H1 (cell line): ENCODE results near the gene ZC3H7B. TPM values are rescaled to one million over a fixed set of nuclear protein-coding genes. Genes with fewer than 3 reads are reported as not detected.

Experiments used
- CTCF ChIA-PET: fragments of 300-600 bp; sonication (Branson Sonifier 250); formaldehyde crosslinking; loops from one replicate; lab custom pipeline; 2021; ENCODE audit not compliant: partially characterized antibody; lab: Charles Lee
- POLR2A ChIA-PET: fragments of 300-600 bp; sonication (Branson Sonifier 250); formaldehyde crosslinking; loops from one replicate; lab custom pipeline; 2021; ENCODE audit warnings: inconsistent platforms; ENCODE audit not compliant: partially characterized antibody; lab: Charles Lee
- DNase-seq, 2 experiments: peaks; one replicate each; pipeline versions ENCODE4 v3.0.0 to v3.0.0-alpha.2; 2010 to 2022; ENCODE audit warnings: low spot score in 2 of 2, low read depth in 1 of 2, mixed read lengths in 1 of 2
- FAIRE-seq: peaks from 2 replicates; lab custom pipeline; 2011; peaks lifted over from hg19 to GRCh38; lab: Jason Lieb, UNC
- H2AFZ ChIP-seq: 2 replicates; pipeline ENCODE4 v1.8.1; 2012; ENCODE audit warnings: low read length, inconsistent platforms
- H2AK5ac ChIP-seq: 2 replicates; pipeline ENCODE4 v1.6.1; 2013; ENCODE audit warnings: low read depth, low read length
- H2BK120ac ChIP-seq: replicated peaks from 2 replicates; pipeline ENCODE3; 2013; ENCODE audit warnings: low read depth, low read length, inconsistent platforms
- H2BK12ac ChIP-seq: 2 replicates; pipeline ENCODE4 v1.6.1; 2013; ENCODE audit warnings: low read depth, low read length
- H2BK15ac ChIP-seq: 2 replicates; pipeline ENCODE4 v1.6.1; 2013; ENCODE audit warnings: low read length
- H2BK20ac ChIP-seq: 2 replicates; pipeline ENCODE4 v1.6.1; 2013; ENCODE audit warnings: low read length
- H2BK5ac ChIP-seq: 2 replicates; pipeline ENCODE4 v1.6.1; 2013; ENCODE audit warnings: low read depth, low read length
- H3K14ac ChIP-seq: 2 replicates; pipeline ENCODE4 v1.6.1; 2013; ENCODE audit warnings: inconsistent platforms; ENCODE audit not compliant: insufficient read length
- H3K18ac ChIP-seq: 2 replicates; pipeline ENCODE4 v1.6.1; 2013; ENCODE audit warnings: low read length; ENCODE audit errors: extremely low read depth
- H3K23ac ChIP-seq: 2 replicates; pipeline ENCODE4 v1.6.1; 2013; ENCODE audit warnings: inconsistent platforms; ENCODE audit not compliant: insufficient read length
- H3K23me2 ChIP-seq: 2 replicates; pipeline ENCODE4 v1.6.1; 2013; ENCODE audit warnings: low read depth, low read length
- H3K27ac ChIP-seq: 2 replicates; pipeline ENCODE4 v1.6.1; 2011; ENCODE audit warnings: low read depth, low read length, inconsistent platforms
- H3K27me3 ChIP-seq, 4 experiments: replicated peaks in 1 of 4; 1 replicate in 1 of 4; 2 replicates in 3 of 4; pipeline versions ENCODE4 v1.6.1 to v1.8.1; 2011 to 2013; ENCODE audit warnings: low read length in 3 of 4, mild to moderate bottlenecking in 3 of 4, inconsistent platforms in 2 of 4, mixed read lengths in 2 of 4, moderate library complexity in 1 of 4; ENCODE audit not compliant: control insufficient read depth in 3 of 4, insufficient read depth in 3 of 4; ENCODE audit errors: extremely low read depth in 1 of 4
- H3K36me3 ChIP-seq, 4 experiments: 2 replicates each; pipeline versions ENCODE4 v1.6.1 to v1.8.1; 2011 to 2013; ENCODE audit warnings: mild to moderate bottlenecking in 4 of 4, low read length in 3 of 4, moderate library complexity in 2 of 4, control low read depth in 1 of 4, inconsistent platforms in 1 of 4; ENCODE audit not compliant: insufficient read depth in 4 of 4, control insufficient read depth in 2 of 4
- H3K4ac ChIP-seq: replicated peaks from 2 replicates; pipeline ENCODE3; 2013; ENCODE audit warnings: low read length, low read depth, mixed read lengths, inconsistent platforms; ENCODE audit not compliant: insufficient read length
- H3K4me1 ChIP-seq, 4 experiments: replicated peaks in 1 of 4; 1 replicate in 1 of 4; 2 replicates in 3 of 4; pipeline versions ENCODE4 v1.6.1 to v1.8.1; 2011 to 2013; ENCODE audit warnings: low read length in 3 of 4, inconsistent platforms in 2 of 4, mixed read lengths in 1 of 4; ENCODE audit not compliant: insufficient read depth in 4 of 4, control insufficient read depth in 3 of 4
- H3K4me2 ChIP-seq, 2 experiments: 2 replicates each; pipeline versions ENCODE4 v1.6.1 to v1.8.1; 2011 to 2013; ENCODE audit warnings: low read depth in 2 of 2, low read length in 2 of 2, control low read depth in 1 of 2, inconsistent platforms in 1 of 2, mild to moderate bottlenecking in 1 of 2; ENCODE audit not compliant: insufficient read depth in 1 of 2
- H3K4me3 ChIP-seq, 4 experiments: fragments of 200-600, 300-600 bp in 1 of 4; sonication (generic), shearing (Covaris generic), sonication (Bioruptor Twin) in 1 of 4; 2 replicates each; pipeline versions ENCODE4 v1.5.1 to v1.8.1; 2011 to 2016; ENCODE audit warnings: low read length in 4 of 4, low read depth in 3 of 4, control low read depth in 2 of 4, inconsistent platforms in 2 of 4, mild to moderate bottlenecking in 2 of 4, mixed read lengths in 1 of 4, moderate library complexity in 1 of 4; ENCODE audit not compliant: insufficient read depth in 2 of 4; ENCODE audit errors: extremely low read depth in 1 of 4
- H3K56ac ChIP-seq: replicated peaks from 2 replicates; pipeline ENCODE3; 2013; ENCODE audit warnings: low read depth, mild to moderate bottlenecking, mixed read lengths, low read length, inconsistent platforms; ENCODE audit not compliant: insufficient read length
- H3K79me1 ChIP-seq: 2 replicates; pipeline ENCODE4 v1.6.1; 2013; ENCODE audit warnings: low read depth, low read length, control low read depth
- H3K79me2 ChIP-seq, 2 experiments: 2 replicates each; pipeline versions ENCODE4 v1.6.1 to v1.8.1; 2012 to 2013; ENCODE audit warnings: low read length in 2 of 2, mild to moderate bottlenecking in 2 of 2, inconsistent platforms in 1 of 2; ENCODE audit not compliant: insufficient read depth in 2 of 2, control insufficient read depth in 1 of 2
- H3K9ac ChIP-seq, 4 experiments: replicated peaks in 1 of 4; 1 replicate in 1 of 4; 2 replicates in 3 of 4; pipeline versions ENCODE4 v1.6.1 to v1.8.1; 2011 to 2013; ENCODE audit warnings: low read depth in 3 of 4, low read length in 3 of 4, control low read depth in 2 of 4, mild to moderate bottlenecking in 2 of 4, moderate library complexity in 2 of 4, inconsistent platforms in 1 of 4; ENCODE audit errors: extremely low read depth in 1 of 4
- H3K9me3 ChIP-seq, 2 experiments: 2 replicates each; pipeline versions ENCODE4 v1.6.1 to v1.8.1; 2012 to 2013; ENCODE audit warnings: mild to moderate bottlenecking in 2 of 2, moderate library complexity in 2 of 2, control low read depth in 1 of 2, inconsistent platforms in 1 of 2, low read depth in 1 of 2, low read length in 1 of 2, mixed read lengths in 1 of 2; ENCODE audit not compliant: insufficient read depth in 2 of 2
- H4K20me1 ChIP-seq, 2 experiments: replicated peaks in 1 of 2; 2 replicates each; pipeline versions ENCODE3 to v1.8.1; 2011 to 2013; ENCODE audit warnings: inconsistent platforms in 2 of 2, low read length in 2 of 2, mild to moderate bottlenecking in 1 of 2; ENCODE audit not compliant: insufficient read depth in 2 of 2, control insufficient read depth in 1 of 2
- H4K5ac ChIP-seq: 2 replicates; pipeline ENCODE4 v1.6.1; 2013; ENCODE audit warnings: low read length, low read depth, mixed read lengths, inconsistent platforms; ENCODE audit not compliant: insufficient read length
- H4K8ac ChIP-seq: 2 replicates; pipeline ENCODE4 v1.8.0; 2013; ENCODE audit warnings: mild to moderate bottlenecking, moderate library complexity, low read length, inconsistent platforms; ENCODE audit not compliant: insufficient read depth; ENCODE audit errors: extremely low read depth
- H4K91ac ChIP-seq: replicated peaks from 2 replicates; pipeline ENCODE3; 2013; ENCODE audit warnings: low read length, mixed read lengths, inconsistent platforms; ENCODE audit not compliant: insufficient read length
- SRF ChIP-seq: IDR thresholded peaks from 2 replicates; pipeline ENCODE4 v1.6.1; 2011; ENCODE audit warnings: mild to moderate bottlenecking, low read depth, low read length, moderate library complexity
- WGBS, 2 experiments: shearing (Covaris generic) in 1 of 2; methylation state at CpG; one replicate each; pipeline versions ENCODE4 v1.1.6 to v1.1.7; 2013 to 2015; ENCODE audit warnings: low lambda C conversion rate in 2 of 2, mixed read lengths in 2 of 2, inconsistent platforms in 1 of 2, low coverage in 1 of 2, missing lambda C conversion rate in 1 of 2; ENCODE audit not compliant: insufficient replicate concordance in 2 of 2, insufficient coverage in 1 of 2, insufficient read length in 1 of 2; ENCODE audit errors: extremely low coverage in 1 of 2, missing lambda C conversion rate in 1 of 2; 5-methylcytosine and 5-hydroxymethylcytosine counted together
- polyA plus RNA-seq, 7 experiments: library from polyadenylated mRNA; depleted of rRNA in 3 of 7; stranded (reverse) in 5 of 7; unstranded in 2 of 7; fragments of >200 nt in 5 of 7; fragments of 200-250 nt in 2 of 7; gene quantifications; 1 replicate in 5 of 7; 2 replicates in 1 of 7; 4 replicates in 1 of 7; pipeline versions ENCODE4 v1.2.1 to v1.2.3, GENCODE V29; 2011 to 2013; ENCODE audit warnings: missing spikeins in 2 of 7, mixed read lengths in 2 of 7
- total RNA-seq: library from RNA; stranded (reverse); fragmentation: NEBNext Ultra II Directional; extraction: Animal tissue kit (Norgen Biotek cat#: 25700); gene quantifications from 2 replicates; pipeline ENCODE4 v1.2.1, GENCODE V29; 2021

The ZC3H7B gene
- total and polyA plus RNA-seq, 2 of the 8 experiments (the other 6 are each of a cell fraction or from before 2014, with no cell fraction given) = 35.5 to 78.6 TPM

DNA sequence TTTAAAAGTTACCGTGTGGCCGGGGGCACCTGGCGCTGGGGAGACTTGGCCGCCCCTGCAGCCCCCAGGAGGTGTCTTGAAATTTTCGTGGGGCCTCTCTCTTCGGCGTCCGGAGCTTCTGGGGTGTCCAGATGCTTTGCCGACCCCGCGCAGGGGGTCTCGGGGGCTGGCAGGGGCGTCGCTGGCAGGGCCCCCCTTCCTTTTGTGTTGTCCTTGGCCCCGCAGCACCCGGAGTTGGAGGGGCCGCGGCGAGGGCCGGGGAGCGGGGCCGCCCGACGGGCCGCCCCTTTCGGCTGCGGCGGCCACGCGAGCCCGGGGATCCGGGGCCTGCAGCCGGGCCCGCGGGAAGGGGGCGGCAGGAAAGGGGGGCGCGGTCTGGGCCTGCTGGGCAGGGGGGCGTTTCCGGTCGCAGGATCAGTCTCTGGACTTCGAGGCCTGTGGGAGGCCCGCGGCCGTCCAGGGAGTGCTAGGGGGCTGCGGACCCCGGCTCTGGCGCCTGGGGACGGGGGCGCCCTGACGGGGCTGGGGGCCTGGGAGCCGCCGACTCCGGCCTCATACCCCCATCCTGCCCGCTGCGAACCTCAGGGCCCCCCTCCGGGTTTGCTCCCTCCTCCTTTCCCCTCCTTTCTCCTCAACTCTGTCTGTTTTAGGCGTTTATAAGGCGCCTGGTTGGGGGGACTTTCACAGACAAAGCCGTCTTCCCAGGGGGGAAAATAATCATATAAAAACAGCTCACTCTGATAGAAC, 869 bp downstream of the ZC3H7B start:
- Histone ChIP-seq H3K14ac (no peak overlapping the region), H3K9me3 (no peaks in the 10 kb centered on the region), H4K20me1 (peaks cover 1 to 5% of the 10 kb centered on the region in 2 experiments), H3K27me3 (no peaks in the 10 kb centered on the region), H3K27ac (no peak overlapping the region), H3K4me3 (peak overlapping the region; percentile 84 to 90 (median 86)), H3K18ac (peak overlapping the region; percentile 32; the same call in 1 of the 2 replicates), H2AK5ac (no peak overlapping the region), H2AFZ (no peak overlapping the region), H2BK15ac (no peak overlapping the region), H2BK120ac (no peak overlapping the region), H4K5ac (peak overlapping the region; percentile 47), H2BK5ac (no peak overlapping the region), H3K79me2 (peaks cover 8 to 47% of the 10 kb centered on the region in 2 experiments; a peak in 3 of 4 replicates), H2BK12ac (no peak overlapping the region), H2BK20ac (no peak overlapping the region), H3K79me1 (peaks cover 7% of the 10 kb centered on the region; the same call in 1 of the 2 replicates), H3K9ac (peak overlapping the region; percentile 37 to 78 (median 64); a peak in 6 of 7 replicates), H3K23ac (no peak overlapping the region), H3K56ac (peak overlapping the region; percentile 46), H3K23me2 (peaks cover 4% of the 10 kb centered on the region), H3K4me1 (peaks cover 0 to 8% (median 6%) of the 10 kb centered on the region in 4 experiments; a peak in 4 of 7 replicates), H3K36me3 (no peaks in the 10 kb centered on the region), H3K4me2 (peak overlapping the region; percentile 65 to 71), H4K91ac (no peak overlapping the region), H4K8ac (peak overlapping the region; percentile 63; the same call in 1 of the 2 replicates), H3K4ac (no peak overlapping the region)
- DNase-seq (peak in 1 of 2 experiments; percentile 69), FAIRE-seq (no peak)
- CTCF ChIA-PET = interaction anchor here (0.9 to 1.4 kb wide), 4 partner anchors 14 to 36 kb away, joined by 3 to 4 read pairs (median 3); no protein-coding TSS in a partner anchor
- POLR2A ChIA-PET = interaction anchor here (1.0 to 3.6 kb wide), 13 partner anchors 9 to 124 kb away, joined by 3 to 19 read pairs (median 3); partner anchors contain the start of genes CHADL and RANGAP1
- WGBS, 2 experiments = 3% methylated on average over 21 of the region's 60 CpGs; no CpG with 5 or more reads in 1 of the 2 experiments
- TF ChIP-seq SRF = no peak
